Measurements from ENCODE around the gene USP8. TPM values are rescaled to one million over a fixed set of nuclear protein-coding genes. Genes with fewer than 3 reads are reported as not detected.

Gene USP8
- total RNA-seq, 2 experiments from 2014 or later: 59.4 to 59.9 TPM

DNA sequence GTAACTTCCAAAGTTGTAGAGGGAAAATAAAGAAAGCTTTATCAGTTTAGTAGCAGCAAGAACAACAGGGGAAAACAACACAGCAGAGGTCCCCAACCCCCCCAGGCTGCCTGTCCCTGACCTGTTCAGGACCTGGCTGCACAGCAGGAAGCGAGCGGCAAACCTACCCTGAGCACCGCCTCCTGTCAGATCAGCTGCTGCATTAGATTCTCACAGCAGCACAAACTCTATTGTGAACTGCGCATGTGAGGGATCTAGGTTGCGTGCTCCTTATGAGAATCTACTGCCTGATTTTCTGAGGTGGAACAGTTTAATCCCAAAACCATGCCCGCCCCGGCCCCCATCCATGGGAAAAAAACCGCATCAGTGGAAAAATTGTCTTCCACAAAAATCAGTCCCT lies 81.9 kb downstream of the USP8 start:
- no peaks in the 10 kb centered on the region for H3K9me3 Mint-ChIP-seq
- CTCF ChIA-PET: no interaction called here
- no peak for DNase-seq
- POLR2A ChIA-PET: interaction anchor here (0.9 kb wide), 1 partner anchor 151 kb away, joined by 4 read pairs; the partner anchor contains the start of gene GABPB1
- no peak overlapping the region for H3K27ac Mint-ChIP-seq
- no peaks in the 10 kb centered on the region for H3K27me3 Mint-ChIP-seq
- H3K4me3 Mint-ChIP-seq: no peak overlapping the region
- H3K36me3 Mint-ChIP-seq (ENCODE audit: low read depth): peaks cover 11% of the 10 kb centered on the region
- H3K4me1 Mint-ChIP-seq: peaks cover 11% of the 10 kb centered on the region

DNA sequence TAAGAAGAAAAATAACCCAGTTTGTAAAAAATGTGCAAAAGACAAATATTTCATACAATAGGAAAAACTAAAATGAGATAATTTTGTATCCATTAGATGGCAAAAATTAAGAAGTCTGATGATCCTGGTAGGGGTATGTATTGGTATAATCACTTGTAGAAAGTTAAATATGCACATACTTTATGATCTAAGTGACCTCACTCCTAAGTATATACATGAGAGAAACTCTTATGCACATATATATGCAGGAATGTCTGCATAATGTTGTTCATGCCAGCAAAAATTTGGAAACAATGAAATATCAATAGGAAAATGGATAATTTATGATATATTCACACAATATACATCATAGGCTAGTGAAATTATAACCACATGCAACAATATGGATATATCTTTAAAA lies 88.8 kb downstream of the USP8 start:
- ChIA-PET CTCF (no interaction called here), POLR2A (no interaction called here)
- H3K9me3 Mint-ChIP-seq: no peaks in the 10 kb centered on the region
- H3K4me3 Mint-ChIP-seq: no peak overlapping the region
- no peaks in the 10 kb centered on the region for H3K27me3 Mint-ChIP-seq
- no peak overlapping the region for H3K27ac Mint-ChIP-seq
- H3K4me1 Mint-ChIP-seq: no peaks in the 10 kb centered on the region
- no peaks in the 10 kb centered on the region for H3K36me3 Mint-ChIP-seq (ENCODE audit: low read depth)
- DNase-seq: no peak

- Mint-ChIP-seq H3K4me3 (no peak overlapping the region), H3K36me3 (ENCODE audit: low read depth) (no peaks in the 10 kb centered on the region), H3K9me3 (peaks cover 2% of the 10 kb centered on the region), H3K27me3 (no peaks in the 10 kb centered on the region), H3K4me1 (no peaks in the 10 kb centered on the region), H3K27ac (no peak overlapping the region)
- ChIA-PET CTCF (no interaction called here), POLR2A (no interaction called here)
- DNase-seq: no peak
These were observed 95.7 kb downstream of the USP8 start for GRCh38 chr15:50519740-50520425.

DNA sequence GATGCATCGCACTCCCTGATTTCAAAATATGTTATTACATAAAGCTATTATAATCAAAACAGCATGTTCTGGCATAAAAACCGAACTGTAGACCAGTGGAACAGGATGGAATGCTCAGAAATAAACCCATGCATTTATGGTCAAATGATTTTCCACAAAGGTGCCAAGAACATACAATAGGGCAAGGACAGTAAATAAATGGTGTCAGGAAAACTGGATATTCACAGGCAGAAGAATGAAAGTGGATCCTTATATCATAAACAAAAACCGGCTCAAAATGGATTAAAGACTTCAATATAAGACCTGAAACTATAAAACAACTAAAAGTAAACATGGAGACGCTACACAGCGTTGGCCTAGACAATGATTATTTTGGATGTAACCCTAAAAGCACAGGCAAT lies 99.6 kb downstream of the USP8 start:
- DNase-seq: no peak
- Mint-ChIP-seq H3K27ac (no peak overlapping the region), H3K4me3 (no peak overlapping the region), H3K9me3 (peaks cover 2% of the 10 kb centered on the region), H3K4me1 (no peaks in the 10 kb centered on the region), H3K27me3 (no peaks in the 10 kb centered on the region), H3K36me3 (ENCODE audit: low read depth) (no peaks in the 10 kb centered on the region)
- ChIA-PET CTCF (no interaction called here), POLR2A (no interaction called here)

GRCh38 chr15:50531163-50531562 lies 107.0 kb downstream of the USP8 start:
- H3K9me3 Mint-ChIP-seq: no peaks in the 10 kb centered on the region
- ChIA-PET CTCF (interaction anchor here (0.6 kb wide), 1 partner anchor 1413 kb away, joined by 3 read pairs; no protein-coding TSS in a partner anchor), POLR2A (no interaction called here)
- H3K36me3 Mint-ChIP-seq (ENCODE audit: low read depth): no peaks in the 10 kb centered on the region
- DNase-seq: no peak
- H3K27ac Mint-ChIP-seq: no peak overlapping the region
- H3K4me3 Mint-ChIP-seq: no peak overlapping the region
- peaks cover 4% of the 10 kb centered on the region for H3K27me3 Mint-ChIP-seq
- H3K4me1 Mint-ChIP-seq: no peaks in the 10 kb centered on the region

GRCh38 chr15:50531766-50532165 lies 107.6 kb downstream of the USP8 start:
- H3K36me3 Mint-ChIP-seq (ENCODE audit: low read depth): no peaks in the 10 kb centered on the region
- H3K9me3 Mint-ChIP-seq: no peaks in the 10 kb centered on the region
- DNase-seq: no peak
- H3K4me1 Mint-ChIP-seq: no peaks in the 10 kb centered on the region
- H3K27me3 Mint-ChIP-seq: peaks cover 5% of the 10 kb centered on the region
- ChIA-PET CTCF (interaction anchor here (0.6 kb wide), 1 partner anchor 1414 kb away, joined by 3 read pairs; no protein-coding TSS in a partner anchor), POLR2A (no interaction called here)
- no peak overlapping the region for H3K4me3 Mint-ChIP-seq
- H3K27ac Mint-ChIP-seq: no peak overlapping the region

DNA sequence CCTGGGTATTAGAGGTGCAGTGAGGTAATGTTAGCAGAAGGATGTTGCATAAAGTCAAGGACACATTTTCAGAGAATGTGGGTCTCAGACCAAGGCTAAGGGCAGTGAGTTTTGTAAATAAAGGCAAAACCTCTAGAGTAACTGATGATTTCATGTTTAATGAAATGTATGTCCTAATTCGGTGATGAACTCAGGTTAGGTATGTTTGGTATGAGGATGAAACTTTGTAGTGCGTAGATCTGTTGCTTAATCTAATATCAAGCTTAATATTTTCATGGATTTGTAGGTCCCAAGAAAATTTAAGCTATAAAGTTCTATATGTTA lies 118.6 kb downstream of the USP8 start:
- POLR2A ChIA-PET: interaction anchor here (1.5 kb wide), 1 partner anchor 118 kb away, joined by 3 read pairs; the partner anchor contains the start of gene USP8

DNA sequence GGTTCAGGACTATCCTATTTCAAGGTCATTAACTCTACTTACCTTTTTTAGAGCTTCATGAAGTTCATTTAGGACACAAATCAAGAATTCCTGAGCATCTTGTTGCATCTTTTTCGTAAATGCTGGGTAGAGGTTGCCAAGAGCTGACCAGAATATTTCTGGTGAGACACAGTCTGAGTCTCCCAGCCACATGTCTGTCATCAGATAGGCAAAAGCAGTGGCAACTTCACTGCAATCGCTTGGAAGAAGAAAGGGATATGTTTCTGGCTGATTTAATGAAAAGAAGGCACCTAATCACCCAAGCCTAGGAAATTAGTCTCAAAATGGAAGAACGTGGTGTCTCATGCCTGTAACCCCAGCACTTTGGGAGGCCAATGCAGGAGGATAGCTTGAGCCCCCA lies 119.4 kb downstream of the USP8 start:
- no peaks in the 10 kb centered on the region for H3K36me3 Mint-ChIP-seq (ENCODE audit: low read depth)
- H3K27ac Mint-ChIP-seq: no peak overlapping the region
- ChIA-PET CTCF (no interaction called here), POLR2A (interaction anchor here (1.5 kb wide), 1 partner anchor 119 kb away, joined by 3 read pairs; the partner anchor contains the start of gene USP8)
- H3K9me3 Mint-ChIP-seq: no peaks in the 10 kb centered on the region
- no peak for DNase-seq
- no peak overlapping the region for H3K4me3 Mint-ChIP-seq
- peaks cover 21% of the 10 kb centered on the region for H3K27me3 Mint-ChIP-seq
- no peaks in the 10 kb centered on the region for H3K4me1 Mint-ChIP-seq

More for the DNA sequence above, 118.6 kb downstream of the USP8 start:
- DNase-seq: no peak
- H3K9me3 Mint-ChIP-seq: no peaks in the 10 kb centered on the region
- H3K4me1 Mint-ChIP-seq: no peaks in the 10 kb centered on the region
- no peak overlapping the region for H3K4me3 Mint-ChIP-seq
- CTCF ChIA-PET: no interaction called here
- peaks cover 22% of the 10 kb centered on the region for H3K27me3 Mint-ChIP-seq
- no peaks in the 10 kb centered on the region for H3K36me3 Mint-ChIP-seq (ENCODE audit: low read depth)
- no peak overlapping the region for H3K27ac Mint-ChIP-seq

DNA sequence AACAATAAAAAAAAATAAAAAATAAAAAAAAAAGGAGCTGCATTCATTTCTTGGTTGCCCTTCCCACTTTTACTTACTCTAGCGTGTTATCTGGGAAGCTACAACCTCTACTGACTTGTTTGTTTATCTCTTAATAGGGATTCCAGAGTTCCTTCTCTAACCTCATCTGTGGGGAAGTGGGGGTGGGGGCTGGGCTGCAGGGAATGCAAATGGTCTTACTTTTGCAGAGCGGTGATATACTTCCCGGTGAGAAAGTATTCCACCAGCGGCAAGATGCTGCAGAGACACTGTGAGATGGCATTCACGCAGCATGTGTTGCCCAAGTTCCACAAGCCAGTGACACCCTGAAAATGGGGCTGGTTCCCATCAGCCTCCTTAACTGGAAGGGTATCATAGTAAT lies 120.2 kb downstream of the USP8 start:
- H3K4me1 Mint-ChIP-seq: no peaks in the 10 kb centered on the region
- DNase-seq: no peak
- ChIA-PET POLR2A (no interaction called here), CTCF (no interaction called here)
- H3K27me3 Mint-ChIP-seq: peaks cover 21% of the 10 kb centered on the region
- H3K36me3 Mint-ChIP-seq (ENCODE audit: low read depth): no peaks in the 10 kb centered on the region
- no peak overlapping the region for H3K27ac Mint-ChIP-seq
- no peak overlapping the region for H3K4me3 Mint-ChIP-seq
- no peaks in the 10 kb centered on the region for H3K9me3 Mint-ChIP-seq

DNA sequence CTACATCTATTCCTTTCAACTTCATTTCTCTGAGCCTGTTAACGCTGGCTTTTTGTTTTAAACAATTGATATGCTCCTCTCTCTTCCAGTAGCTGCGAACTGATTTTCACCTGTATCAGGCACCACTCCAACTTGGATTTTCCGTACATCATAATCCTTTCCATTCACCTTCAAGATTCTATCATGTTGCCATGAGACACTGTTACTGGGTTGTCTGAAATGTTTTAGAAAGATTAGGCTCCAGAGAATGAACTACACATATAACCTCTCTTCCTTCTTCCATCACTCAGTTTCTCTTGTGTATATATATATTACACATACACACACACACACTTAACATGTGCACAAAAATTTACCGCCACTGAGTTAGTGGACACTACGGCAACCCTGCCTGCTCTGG lies 122.4 kb downstream of the USP8 start, which contains the start of gene USP50:
Gene USP50 (minus strand): TSS at position 101 of the 400 bp plus-strand sequence. CDS start 141 bp downstream, outside the sequence.
- H3K4me3 Mint-ChIP-seq: no peak within 1 kb of the TSS
- no peak within 1 kb of the TSS for H3K27ac Mint-ChIP-seq
- DNase-seq: no peak
- no peaks in the 10 kb centered on the region for H3K36me3 Mint-ChIP-seq (ENCODE audit: low read depth)
- H3K27me3 Mint-ChIP-seq: peaks cover 20% of the 10 kb centered on the region
- H3K4me1 Mint-ChIP-seq: no peaks in the 10 kb centered on the region
- CTCF ChIA-PET: no interaction called here
- H3K9me3 Mint-ChIP-seq: no peaks in the 10 kb centered on the region
- POLR2A ChIA-PET: no interaction called here

DNA sequence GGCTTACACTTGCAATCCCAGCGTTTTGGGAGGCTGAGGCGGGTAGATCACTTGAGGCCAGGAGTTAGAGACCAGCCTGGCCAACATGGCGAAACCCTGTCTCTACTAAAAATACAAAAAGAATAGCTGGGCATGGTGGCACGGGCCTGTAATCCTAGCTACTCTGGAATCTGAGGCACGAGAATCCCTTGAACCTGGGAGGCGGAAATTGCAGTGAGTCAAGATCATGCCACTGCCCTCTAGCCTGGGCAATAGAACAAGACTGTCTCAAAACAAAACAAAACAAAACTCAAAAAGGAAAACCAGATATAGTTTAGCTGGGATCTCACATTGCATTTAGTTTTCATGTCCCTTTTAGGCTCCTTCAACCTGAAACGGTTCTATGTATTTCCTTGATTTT lies 125.1 kb downstream of the USP8 start:
- no peak overlapping the region for H3K27ac Mint-ChIP-seq
- peaks cover 8% of the 10 kb centered on the region for H3K27me3 Mint-ChIP-seq
- POLR2A ChIA-PET: no interaction called here
- H3K4me3 Mint-ChIP-seq: no peak overlapping the region
- H3K4me1 Mint-ChIP-seq: peaks cover 3% of the 10 kb centered on the region
- no peaks in the 10 kb centered on the region for H3K9me3 Mint-ChIP-seq
- H3K36me3 Mint-ChIP-seq (ENCODE audit: low read depth): peaks cover 4% of the 10 kb centered on the region
- CTCF ChIA-PET: no interaction called here
- DNase-seq: no peak

DNA sequence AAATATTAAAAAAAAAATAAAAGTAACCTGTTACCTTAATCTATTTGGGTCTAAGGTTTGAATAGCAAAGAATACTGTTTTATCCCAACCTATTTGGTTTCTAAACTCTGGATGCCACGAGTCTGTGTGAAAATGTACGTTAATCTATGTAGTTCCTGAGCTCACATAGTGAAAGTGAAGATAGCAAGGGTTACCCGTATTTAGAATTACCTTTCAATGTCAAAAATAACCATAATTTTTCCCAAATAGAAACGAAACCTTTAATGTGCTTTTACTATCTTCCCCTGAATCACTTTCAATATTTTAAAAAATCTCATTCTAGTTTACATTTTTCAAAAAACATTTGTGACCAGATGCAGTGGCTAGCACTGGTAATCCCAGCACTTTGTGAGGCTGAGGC lies 128.0 kb downstream of the USP8 start:
- Mint-ChIP-seq H3K36me3 (ENCODE audit: low read depth) (peaks cover 10% of the 10 kb centered on the region), H3K27ac (no peak overlapping the region), H3K4me3 (no peak overlapping the region), H3K9me3 (no peaks in the 10 kb centered on the region), H3K27me3 (peaks cover 4% of the 10 kb centered on the region), H3K4me1 (peaks cover 19% of the 10 kb centered on the region)
- CTCF ChIA-PET: no interaction called here
- POLR2A ChIA-PET: no interaction called here
- DNase-seq: no peak

- ChIA-PET POLR2A (interaction anchor here (0.6 kb wide), 1 partner anchor 9 kb away, joined by 3 read pairs; no protein-coding TSS in a partner anchor), CTCF (no interaction called here)
- H3K4me1 Mint-ChIP-seq: peaks cover 32% of the 10 kb centered on the region
- H3K27me3 Mint-ChIP-seq: no peaks in the 10 kb centered on the region
- DNase-seq: no peak
- no peak overlapping the region for H3K27ac Mint-ChIP-seq
- H3K9me3 Mint-ChIP-seq: no peaks in the 10 kb centered on the region
- peaks cover 30% of the 10 kb centered on the region for H3K36me3 Mint-ChIP-seq (ENCODE audit: low read depth)
- H3K4me3 Mint-ChIP-seq: no peak overlapping the region
These were observed 132.6 kb downstream of the USP8 start for GRCh38 chr15:50556642-50557371.

DNA sequence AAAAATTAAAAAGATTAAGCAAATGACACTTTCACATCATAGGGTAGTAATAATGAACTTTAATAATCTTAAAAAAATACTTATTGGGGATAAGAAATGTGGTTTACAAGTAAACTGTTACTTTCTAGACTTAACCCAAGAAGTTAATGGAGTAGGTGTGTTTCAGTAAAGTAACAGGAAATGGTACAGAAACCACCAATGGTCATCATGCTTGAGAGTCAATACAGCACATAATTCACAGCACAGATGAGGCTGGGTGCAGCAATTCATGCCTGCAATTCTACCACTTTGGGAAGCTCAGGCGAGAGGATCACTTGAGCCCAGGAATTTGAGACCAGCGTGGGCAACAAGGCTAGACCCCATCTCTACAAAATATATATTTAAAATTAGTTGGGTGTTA lies 133.8 kb downstream of the USP8 start:
- Mint-ChIP-seq H3K4me3 (no peak overlapping the region), H3K4me1 (peaks cover 41% of the 10 kb centered on the region), H3K9me3 (no peaks in the 10 kb centered on the region), H3K36me3 (ENCODE audit: low read depth) (peaks cover 40% of the 10 kb centered on the region), H3K27ac (no peak overlapping the region), H3K27me3 (no peaks in the 10 kb centered on the region)
- POLR2A ChIA-PET: no interaction called here
- no peak for DNase-seq
- CTCF ChIA-PET: no interaction called here
